Measurements from ENCODE around the gene AP3B1. TPM values are rescaled to one million over a fixed set of nuclear protein-coding genes. Genes with fewer than 3 reads are reported as not detected.

The AP3B1 gene
- total and polyA plus RNA-seq, 12 donors, result 22.0 to 59.1 (median 34.3) TPM

DNA sequence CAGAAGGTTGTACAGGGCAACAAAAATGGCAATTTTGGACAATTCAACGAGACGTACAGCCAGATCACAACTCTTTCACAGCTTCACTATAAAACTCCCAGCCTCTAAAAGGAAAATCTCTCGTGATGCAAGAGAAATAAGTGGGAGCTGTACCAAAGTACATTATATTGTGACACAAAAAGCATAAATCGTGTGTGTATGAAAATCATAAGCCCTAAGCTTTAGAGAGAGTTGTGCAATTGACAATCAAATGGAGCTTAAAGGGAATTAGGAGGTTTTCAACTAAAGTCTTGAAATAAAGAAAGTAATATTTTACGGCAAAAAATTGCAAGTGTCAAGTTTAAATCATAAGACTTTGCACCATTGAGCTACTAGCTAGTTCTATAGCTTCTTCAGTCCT lies 323.6 kb downstream of the AP3B1 start:
- Histone ChIP-seq H3K4me3 (no peak overlapping the region), H3K27me3 (peaks cover 48% of the 10 kb centered on the region), H3K36me3 (replicated peaks in 1 of 2) (no peaks in the 10 kb centered on the region), H3K4me1 (replicated peaks in 1 of 2) (peaks cover 11 to 18% of the 10 kb centered on the region in 2 donors), H3K9me3 (replicated peaks in 1 of 3) (no peaks in the 10 kb centered on the region), H3K27ac (no peak overlapping the region)
- no peak for TF ChIP-seq POLR2A (IDR thresholded peaks at IDR 0.05)
- TF ChIP-seq, protein P1, sequence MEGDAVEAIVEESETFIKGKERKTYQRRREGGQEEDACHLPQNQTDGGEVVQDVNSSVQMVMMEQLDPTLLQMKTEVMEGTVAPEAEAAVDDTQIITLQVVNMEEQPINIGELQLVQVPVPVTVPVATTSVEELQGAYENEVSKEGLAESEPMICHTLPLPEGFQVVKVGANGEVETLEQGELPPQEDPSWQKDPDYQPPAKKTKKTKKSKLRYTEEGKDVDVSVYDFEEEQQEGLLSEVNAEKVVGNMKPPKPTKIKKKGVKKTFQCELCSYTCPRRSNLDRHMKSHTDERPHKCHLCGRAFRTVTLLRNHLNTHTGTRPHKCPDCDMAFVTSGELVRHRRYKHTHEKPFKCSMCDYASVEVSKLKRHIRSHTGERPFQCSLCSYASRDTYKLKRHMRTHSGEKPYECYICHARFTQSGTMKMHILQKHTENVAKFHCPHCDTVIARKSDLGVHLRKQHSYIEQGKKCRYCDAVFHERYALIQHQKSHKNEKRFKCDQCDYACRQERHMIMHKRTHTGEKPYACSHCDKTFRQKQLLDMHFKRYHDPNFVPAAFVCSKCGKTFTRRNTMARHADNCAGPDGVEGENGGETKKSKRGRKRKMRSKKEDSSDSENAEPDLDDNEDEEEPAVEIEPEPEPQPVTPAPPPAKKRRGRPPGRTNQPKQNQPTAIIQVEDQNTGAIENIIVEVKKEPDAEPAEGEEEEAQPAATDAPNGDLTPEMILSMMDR (IDR thresholded peaks at IDR 0.05), result no peak
- WGBS, 4 donors, result 66 to 86% (median 77%) methylated on average over 5 of the region's 5 CpGs
- intact Hi-C loops (cut with DNase I), result no loop called here
- no peak for DNase-seq

DNA sequence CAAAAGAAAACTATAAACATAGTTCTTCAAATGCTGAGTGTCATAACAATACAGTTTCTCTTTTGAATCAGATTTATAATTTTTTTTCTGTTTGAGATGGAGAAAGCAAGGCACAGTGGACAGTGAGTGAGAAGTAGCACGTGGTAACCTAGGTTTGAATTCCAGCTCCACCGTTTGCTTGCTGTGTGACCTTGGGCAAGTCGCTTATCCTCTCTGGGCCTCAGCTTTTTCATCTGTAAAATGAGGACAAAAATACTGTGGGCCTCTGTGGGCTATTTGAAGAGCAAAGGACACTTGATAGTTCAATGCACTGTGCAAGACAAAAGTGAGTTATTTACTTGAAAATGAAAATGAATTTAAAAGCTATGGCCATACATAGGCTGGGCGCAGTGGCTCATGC lies 330.7 kb downstream of the AP3B1 start:
- H3K9me3 ChIP-seq (replicated peaks in 1 of 3), result no peaks in the 10 kb centered on the region
- peaks cover 25% of the 10 kb centered on the region for H3K27me3 ChIP-seq
- H3K4me3 ChIP-seq, result no peak overlapping the region
- 88 to 90% (median 89%) methylated on average over 4 of the region's 4 CpGs for WGBS, 4 donors
- no peak for TF ChIP-seq POLR2A (IDR thresholded peaks at IDR 0.05)
- TF ChIP-seq, protein P1 (IDR thresholded peaks at IDR 0.05), result no peak
- intact Hi-C loops (cut with DNase I), result no loop called here
- no peaks in the 10 kb centered on the region for H3K36me3 ChIP-seq (replicated peaks in 1 of 2)
- DNase-seq, result no peak
- no peaks in the 10 kb centered on the region for H3K4me1 ChIP-seq (replicated peaks in 1 of 2)
- no peak overlapping the region for H3K27ac ChIP-seq

DNA sequence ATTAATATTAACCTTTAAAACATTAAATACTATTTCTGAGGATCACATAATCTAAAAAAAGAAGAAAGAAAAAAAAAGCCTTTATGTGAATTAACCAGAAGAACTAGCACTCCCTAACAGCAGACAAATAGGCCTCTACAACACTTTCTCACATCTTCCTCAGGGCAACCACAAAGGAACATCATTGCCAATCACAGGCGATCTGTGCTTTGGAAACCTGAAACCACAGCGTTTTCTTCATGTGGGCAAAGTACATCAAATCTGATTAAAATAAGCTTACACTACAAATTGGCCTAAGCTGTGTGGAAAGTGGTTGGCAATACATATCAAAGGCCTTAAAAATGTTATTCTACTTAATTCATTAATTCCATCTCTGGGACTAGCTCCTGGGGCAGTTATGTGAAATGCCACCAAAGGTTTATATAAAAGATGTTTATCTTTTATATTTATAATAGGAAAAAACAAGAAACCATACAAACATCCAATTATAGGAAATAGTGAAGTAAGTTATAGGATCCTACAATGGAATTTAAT lies 333.6 kb downstream of the AP3B1 start:
- no peak overlapping the region for H3K27ac ChIP-seq
- TF ChIP-seq, protein P1 (IDR thresholded peaks at IDR 0.05), result no peak
- TF ChIP-seq POLR2A (IDR thresholded peaks at IDR 0.05), result no peak
- no peak overlapping the region for H3K4me3 ChIP-seq
- peaks cover 0 to 7% of the 10 kb centered on the region in 2 donors for H3K4me1 ChIP-seq (replicated peaks in 1 of 2)
- peaks cover 37% of the 10 kb centered on the region for H3K27me3 ChIP-seq
- intact Hi-C loops (cut with DNase I), result no loop called here
- H3K9me3 ChIP-seq (replicated peaks in 1 of 3), result no peaks in the 10 kb centered on the region
- H3K36me3 ChIP-seq (replicated peaks in 1 of 2), result no peaks in the 10 kb centered on the region
- 71 to 88% (median 75%) methylated on average over 2 of the region's 2 CpGs for WGBS, 4 donors
- no peak for DNase-seq

DNA sequence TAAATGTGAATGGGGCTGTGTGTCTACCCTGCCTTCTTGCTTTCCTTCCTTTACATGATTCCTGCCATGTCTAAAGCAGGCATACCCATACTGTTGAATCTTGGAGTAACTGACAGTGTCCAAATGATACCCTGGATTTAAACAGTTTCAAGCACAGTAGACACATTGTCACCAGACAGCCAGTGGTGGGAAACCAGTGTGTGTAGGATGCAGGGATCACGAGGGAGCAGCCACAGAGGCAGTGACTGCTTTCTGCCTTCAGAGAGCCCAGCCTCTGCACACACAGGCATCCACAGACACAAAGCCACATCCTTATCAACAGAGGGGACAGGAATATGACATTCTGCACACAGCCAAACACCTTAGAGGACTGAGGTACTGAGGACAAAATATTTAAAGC lies 334.2 kb downstream of the AP3B1 start:
- Histone ChIP-seq H3K9me3 (replicated peaks in 1 of 3) (no peaks in the 10 kb centered on the region), H3K27ac (no peak overlapping the region), H3K27me3 (peaks cover 34% of the 10 kb centered on the region), H3K4me3 (no peak overlapping the region), H3K4me1 (replicated peaks in 1 of 2) (peaks cover 0 to 7% of the 10 kb centered on the region in 2 donors), H3K36me3 (replicated peaks in 1 of 2) (no peaks in the 10 kb centered on the region)
- intact Hi-C loops (cut with DNase I), result no loop called here
- TF ChIP-seq POLR2A (IDR thresholded peaks at IDR 0.05), result no peak
- TF ChIP-seq, protein P1 (IDR thresholded peaks at IDR 0.05), result no peak
- DNase-seq, result no peak
- WGBS, 4 donors, result 56 to 89% (median 75%) methylated on average over 1 of the region's 1 CpG
